Measurements from ENCODE around the gene IER3IP1. TPM values are rescaled to one million over a fixed set of nuclear protein-coding genes. Genes with fewer than 3 reads are reported as not detected.
"Not testable (repeated sequence)": the region's sequence is repeated elsewhere in the genome, so short reads cannot be mapped to it uniquely, and the experiment has no call there.

The IER3IP1 gene
- polyA plus RNA-seq, 1 donor from 2014 or later: 27.1 TPM

DNA sequence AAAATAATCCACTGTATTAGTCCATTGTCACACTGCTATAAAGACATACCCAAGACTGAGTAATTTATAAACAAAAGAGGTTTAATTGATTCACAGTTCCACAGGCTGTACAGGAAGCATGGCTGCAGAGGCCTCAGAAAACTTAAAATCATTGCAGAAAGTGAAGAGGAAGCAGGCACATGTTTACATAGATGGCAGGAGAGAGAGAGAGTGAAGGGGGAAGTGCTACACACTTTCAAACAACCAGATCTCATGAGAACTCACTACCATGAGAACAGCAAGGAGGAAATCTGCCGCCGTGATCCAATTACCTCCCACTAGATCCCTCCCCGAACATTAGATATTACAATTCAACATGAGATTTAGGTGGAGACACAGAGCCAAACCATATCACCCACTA is 19.8 kb upstream of the IER3IP1 start:
- not testable (repeated sequence) for H3K9me3 ChIP-seq (ENCODE audit: low read length); H3K27me3 ChIP-seq (ENCODE audit: insufficient read depth, low read depth, low read length); H3K27ac ChIP-seq (ENCODE audit: low read length); H3F3A ChIP-seq (ENCODE audit: insufficient read depth, low read length, poor library complexity, severe bottlenecking); H3K36me3 ChIP-seq (ENCODE audit: insufficient read depth, low read length); H3K79me2 ChIP-seq (replicated peaks; ENCODE audit: insufficient read depth, low read length); H3K9me2 ChIP-seq (ENCODE audit: insufficient read depth, low read length); H2AFZ ChIP-seq (ENCODE audit: low read depth, low read length); H4K20me1 ChIP-seq (ENCODE audit: insufficient read depth); H3K4me2 ChIP-seq (ENCODE audit: low read length); H3K4me3 ChIP-seq (ENCODE audit: low read length); H3K9ac ChIP-seq (ENCODE audit: low read length)

DNA sequence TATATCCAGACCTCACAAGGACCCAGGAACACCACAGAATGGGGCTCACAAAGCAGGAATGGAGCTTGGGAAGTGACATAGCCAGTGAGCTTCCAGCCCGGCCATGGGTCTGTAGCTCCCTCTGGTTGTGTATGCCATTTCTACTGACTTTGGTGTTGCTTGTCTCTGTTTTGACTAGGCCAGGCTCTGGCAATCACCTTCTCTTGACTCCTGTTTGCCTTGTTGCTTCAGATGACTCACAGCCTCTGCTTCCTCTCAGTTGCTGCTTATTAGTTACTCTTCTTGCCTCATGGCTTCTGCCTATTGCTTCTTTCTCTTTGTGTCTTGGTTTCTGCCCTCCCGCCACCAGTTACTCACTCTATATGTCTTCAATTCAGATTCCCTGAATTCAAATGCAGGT is 15.8 kb upstream of the IER3IP1 start:
- no peaks in the 10 kb centered on the region for H3K9me2 ChIP-seq (ENCODE audit: insufficient read depth, low read length)
- no peaks in the 10 kb centered on the region for H3K79me2 ChIP-seq (replicated peaks; ENCODE audit: insufficient read depth, low read length)
- H3K9ac ChIP-seq (ENCODE audit: low read length): no peak overlapping the region
- H3K9me3 ChIP-seq (ENCODE audit: low read length): no peaks in the 10 kb centered on the region
- no peaks in the 10 kb centered on the region for H3F3A ChIP-seq (ENCODE audit: insufficient read depth, low read length, poor library complexity, severe bottlenecking)
- no peak overlapping the region for H3K27ac ChIP-seq (ENCODE audit: low read length)
- H3K36me3 ChIP-seq (ENCODE audit: insufficient read depth, low read length): no peaks in the 10 kb centered on the region
- TF ChIP-seq TAF1 (IDR thresholded peaks at IDR 0.05; ENCODE audit: low read depth): no peak
- TF ChIP-seq SMC3 (conservative IDR thresholded peaks at IDR 0.05; ENCODE audit: poor library complexity): no peak
- TF ChIP-seq POLR2AphosphoS5 (IDR thresholded peaks at IDR 0.05): no peak
- TF ChIP-seq CTCF (IDR thresholded peaks at IDR 0.05; ENCODE audit: poor library complexity, severe bottlenecking): no peak
- no peak for TF ChIP-seq RAD21 (conservative IDR thresholded peaks at IDR 0.05)
- no peak for TF ChIP-seq REST (IDR thresholded peaks at IDR 0.05; ENCODE audit: borderline replicate concordance)
- TF ChIP-seq EP300 (conservative IDR thresholded peaks at IDR 0.05; ENCODE audit: poor library complexity, severe bottlenecking): no peak
- TF ChIP-seq MXI1 (conservative IDR thresholded peaks at IDR 0.05; ENCODE audit: poor library complexity, severe bottlenecking): no peak
- TF ChIP-seq EZH2 (IDR thresholded peaks at IDR 0.05; ENCODE audit: borderline replicate concordance, insufficient read depth, low read length, poor library complexity, severe bottlenecking): no peak
- no peaks in the 10 kb centered on the region for H3K27me3 ChIP-seq (ENCODE audit: insufficient read depth, low read depth, low read length)
- H4K20me1 ChIP-seq (ENCODE audit: insufficient read depth): no peaks in the 10 kb centered on the region
- no peak overlapping the region for H2AFZ ChIP-seq (ENCODE audit: low read depth, low read length)
- H3K4me3 ChIP-seq (ENCODE audit: low read length): no peak overlapping the region
- no peak overlapping the region for H3K4me2 ChIP-seq (ENCODE audit: low read length)

DNA sequence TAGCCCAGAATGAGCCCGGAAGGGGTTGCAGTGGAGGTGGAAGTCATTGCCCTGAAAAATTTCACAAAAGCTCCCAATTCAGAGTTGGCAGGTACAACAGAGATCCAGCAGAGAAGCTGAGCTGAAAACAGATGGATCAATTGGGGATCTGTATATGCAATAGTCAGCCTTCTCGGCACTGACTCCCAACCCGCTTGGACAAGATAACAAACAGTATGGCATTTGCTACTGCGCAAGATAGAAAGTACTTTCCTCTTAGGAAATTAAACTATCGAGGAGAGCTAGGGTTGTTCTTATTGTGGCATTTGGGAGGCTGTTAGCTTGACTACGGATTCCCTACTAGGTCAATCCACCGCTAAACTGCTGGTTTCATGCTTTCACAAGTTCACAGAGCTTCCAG is 11.6 kb upstream of the IER3IP1 start:
- no peaks in the 10 kb centered on the region for H3F3A ChIP-seq (ENCODE audit: insufficient read depth, low read length, poor library complexity, severe bottlenecking)
- H3K27ac ChIP-seq (ENCODE audit: low read length): no peak overlapping the region
- no peaks in the 10 kb centered on the region for H3K79me2 ChIP-seq (replicated peaks; ENCODE audit: insufficient read depth, low read length)
- H2AFZ ChIP-seq (ENCODE audit: low read depth, low read length): no peak overlapping the region
- H3K9ac ChIP-seq (ENCODE audit: low read length): no peak overlapping the region
- no peak overlapping the region for H3K4me2 ChIP-seq (ENCODE audit: low read length)
- no peaks in the 10 kb centered on the region for H3K27me3 ChIP-seq (ENCODE audit: insufficient read depth, low read depth, low read length)
- H3K9me3 ChIP-seq (ENCODE audit: low read length): no peaks in the 10 kb centered on the region
- H3K4me3 ChIP-seq (ENCODE audit: low read length): no peak overlapping the region
- H3K9me2 ChIP-seq (ENCODE audit: insufficient read depth, low read length): no peaks in the 10 kb centered on the region
- no peaks in the 10 kb centered on the region for H3K36me3 ChIP-seq (ENCODE audit: insufficient read depth, low read length)
- TF ChIP-seq REST (IDR thresholded peaks at IDR 0.05; ENCODE audit: borderline replicate concordance): no peak
- no peak for TF ChIP-seq POLR2AphosphoS5 (IDR thresholded peaks at IDR 0.05)
- TF ChIP-seq EZH2 (IDR thresholded peaks at IDR 0.05; ENCODE audit: borderline replicate concordance, insufficient read depth, low read length, poor library complexity, severe bottlenecking): no peak
- TF ChIP-seq MXI1 (conservative IDR thresholded peaks at IDR 0.05; ENCODE audit: poor library complexity, severe bottlenecking): no peak
- TF ChIP-seq SMC3 (conservative IDR thresholded peaks at IDR 0.05; ENCODE audit: poor library complexity): no peak
- TF ChIP-seq TAF1 (IDR thresholded peaks at IDR 0.05; ENCODE audit: low read depth): no peak
- no peak for TF ChIP-seq EP300 (conservative IDR thresholded peaks at IDR 0.05; ENCODE audit: poor library complexity, severe bottlenecking)
- TF ChIP-seq RAD21 (conservative IDR thresholded peaks at IDR 0.05): no peak
- no peak for TF ChIP-seq CTCF (IDR thresholded peaks at IDR 0.05; ENCODE audit: poor library complexity, severe bottlenecking)
- no peaks in the 10 kb centered on the region for H4K20me1 ChIP-seq (ENCODE audit: insufficient read depth)
